Activated CD8-positive, alpha-beta T cell treated with anti-CD3 and anti-CD28 coated beads for 36 hours (primary cell): Measurements from ENCODE around the gene ARMC6. TPM values are rescaled to one million over a fixed set of nuclear protein-coding genes. Genes with fewer than 3 reads are reported as not detected.

Experiments
- ATAC-seq: fragments of 200-7000 bp; cut with Tn5 transposase; one replicate; pipeline ENCODE4 v1.10.0; 2021; ENCODE audit warnings: mild to moderate bottlenecking, moderate library complexity
- CTCF ChIA-PET: fragments of 350-600 bp; sonication (Branson Sonifier 250); formaldehyde crosslinking; loops from one replicate; lab custom pipeline; 2021; ENCODE audit warnings: antibody characterized with exemption; lab: Charles Lee
- POLR2A ChIA-PET: fragments of 350-600 bp; sonication (Branson Sonifier 250); formaldehyde crosslinking; loops from one replicate; lab custom pipeline; 2021; ENCODE audit warnings: antibody characterized with exemption; lab: Charles Lee
- DNase-seq: peaks from one replicate; pipeline ENCODE4 v3.0.0-alpha.2; 2020
- H3K27ac Mint-ChIP-seq: one replicate; pipeline ENCODE4 v1.8.0; 2021; ENCODE audit warnings: mild to moderate bottlenecking, mixed read lengths
- H3K27me3 Mint-ChIP-seq: one replicate; pipeline ENCODE4 v1.8.0; 2021; ENCODE audit warnings: mixed read lengths
- H3K36me3 Mint-ChIP-seq: one replicate; pipeline ENCODE4 v1.8.0; 2021; ENCODE audit warnings: low read depth, mixed read lengths
- H3K4me1 Mint-ChIP-seq: one replicate; pipeline ENCODE4 v1.8.0; 2021; ENCODE audit warnings: low read depth, mixed read lengths
- H3K4me3 Mint-ChIP-seq: one replicate; pipeline ENCODE4 v1.8.0; 2021; ENCODE audit warnings: mild to moderate bottlenecking, moderate library complexity, mixed read lengths
- H3K9me3 Mint-ChIP-seq: one replicate; pipeline ENCODE4 v1.8.0; 2021; ENCODE audit warnings: mixed read lengths
- CTCF ChIP-seq: fragments of 200-600 bp; IDR thresholded peaks from one replicate; pipeline ENCODE4 v1.8.0; 2022; ENCODE audit warnings: antibody characterized with exemption, mild to moderate bottlenecking
- intact Hi-C: fragments of 100-400 bp; cut with micrococcal nuclease; formaldehyde crosslinking; loops from one replicate; pipeline ENCODE4 v1.10.0; 2022
- total RNA-seq, 2 experiments: library from RNA; stranded (reverse); gene quantifications; one replicate each; pipeline ENCODE4 v1.2.3, GENCODE V29; 2021

ARMC6 gene
- total RNA-seq, 2 experiments from 2014 or later: 34.2 to 42.8 TPM

- H3K4me1 Mint-ChIP-seq: peaks cover 27% of the 10 kb centered on the region
- ChIA-PET CTCF (interaction anchor here (1.0 to 1.7 kb wide), 5 partner anchors 54 to 112 kb away, joined by 3 to 8 read pairs (median 5); no protein-coding TSS in a partner anchor), POLR2A (interaction anchor here (0.8 to 2.1 kb wide), 3 partner anchors 12 to 48 kb away, joined by 3 to 5 read pairs (median 4); no protein-coding TSS in a partner anchor)
- H3K36me3 Mint-ChIP-seq: peaks cover 6% of the 10 kb centered on the region
- DNase-seq (peak; percentile 52), ATAC-seq (no peak)
- no peaks in the 10 kb centered on the region for H3K9me3 Mint-ChIP-seq
- no peaks in the 10 kb centered on the region for H3K27me3 Mint-ChIP-seq
- intact Hi-C loops: no loop called here
- H3K4me3 Mint-ChIP-seq: peak overlapping the region; percentile 86
- TF ChIP-seq CTCF: no peak
- H3K27ac Mint-ChIP-seq: peak overlapping the region; percentile 87
Observed at GRCh38 chr19:19062454-19063182, 29.2 kb downstream of the ARMC6 start.

DNA sequence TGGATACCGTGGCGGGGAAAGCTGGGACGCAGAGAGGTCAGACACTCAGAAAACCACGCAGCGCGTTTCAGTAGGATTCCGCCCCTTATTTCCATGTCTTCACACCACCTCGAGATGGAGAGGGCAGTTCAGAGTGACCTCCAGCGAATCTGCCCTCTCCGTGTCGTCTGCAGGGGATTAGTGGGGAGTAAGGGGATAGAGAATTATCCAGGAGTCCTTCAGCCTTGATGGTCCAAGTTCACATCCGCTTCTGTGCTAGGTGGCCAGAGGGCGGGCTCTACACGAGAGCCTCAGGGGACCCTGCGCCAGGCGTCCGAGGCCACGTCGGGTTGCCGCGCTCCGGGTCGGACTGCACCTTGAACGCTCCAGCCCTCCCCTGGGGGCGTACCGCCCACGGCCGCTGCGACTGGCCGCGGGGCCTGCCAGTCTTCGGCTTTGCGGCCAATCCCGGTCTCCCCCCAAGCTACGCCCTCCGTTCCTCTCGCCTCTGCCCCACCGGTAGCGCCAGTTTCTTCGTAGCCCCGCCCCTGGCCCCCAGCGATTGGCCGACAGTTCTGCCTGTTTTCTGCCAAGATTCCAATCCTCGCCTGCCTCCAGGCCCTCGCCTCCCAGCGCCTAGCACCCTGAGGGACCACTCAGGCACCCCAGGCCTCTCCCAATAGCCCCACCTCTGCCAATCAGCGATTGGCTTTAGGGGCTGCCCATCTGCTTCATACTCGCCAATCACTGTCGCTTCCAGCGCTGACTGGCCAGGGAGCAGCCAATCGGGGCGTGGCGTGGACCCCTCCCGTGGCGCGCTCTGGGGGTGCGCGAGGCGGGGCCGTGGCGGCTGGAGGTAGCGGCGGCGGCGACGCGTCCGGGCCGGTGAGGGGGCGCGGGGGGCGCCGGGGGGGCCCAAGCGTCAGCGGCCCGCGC, 30.0 kb downstream of the ARMC6 start, which contains the start of gene SLC25A42:
Gene SLC25A42, plus strand, starts transcription at position 812 of the 915 bp plus-strand sequence. CDS start 32,131 bp downstream, outside the sequence.
- no peak for TF ChIP-seq CTCF
- H3K27me3 Mint-ChIP-seq: no peaks in the 10 kb centered on the region
- peak within 1 kb of the TSS; percentile 86 for H3K4me3 Mint-ChIP-seq
- CTCF ChIA-PET: interaction anchor here (1.0 to 1.7 kb wide), 5 partner anchors 53 to 111 kb away, joined by 3 to 8 read pairs (median 5); no protein-coding TSS in a partner anchor
- peak; percentile 93 for ATAC-seq
- no peaks in the 10 kb centered on the region for H3K9me3 Mint-ChIP-seq
- intact Hi-C loops: no loop called here
- no peaks in the 10 kb centered on the region for H3K36me3 Mint-ChIP-seq
- POLR2A ChIA-PET: interaction anchor here (0.8 to 2.1 kb wide), 3 partner anchors 11 to 47 kb away, joined by 3 to 5 read pairs (median 4); no protein-coding TSS in a partner anchor
- peaks cover 29% of the 10 kb centered on the region for H3K4me1 Mint-ChIP-seq
- peak within 1 kb of the TSS; percentile 87 for H3K27ac Mint-ChIP-seq
- DNase-seq: peak; percentile 99

DNA sequence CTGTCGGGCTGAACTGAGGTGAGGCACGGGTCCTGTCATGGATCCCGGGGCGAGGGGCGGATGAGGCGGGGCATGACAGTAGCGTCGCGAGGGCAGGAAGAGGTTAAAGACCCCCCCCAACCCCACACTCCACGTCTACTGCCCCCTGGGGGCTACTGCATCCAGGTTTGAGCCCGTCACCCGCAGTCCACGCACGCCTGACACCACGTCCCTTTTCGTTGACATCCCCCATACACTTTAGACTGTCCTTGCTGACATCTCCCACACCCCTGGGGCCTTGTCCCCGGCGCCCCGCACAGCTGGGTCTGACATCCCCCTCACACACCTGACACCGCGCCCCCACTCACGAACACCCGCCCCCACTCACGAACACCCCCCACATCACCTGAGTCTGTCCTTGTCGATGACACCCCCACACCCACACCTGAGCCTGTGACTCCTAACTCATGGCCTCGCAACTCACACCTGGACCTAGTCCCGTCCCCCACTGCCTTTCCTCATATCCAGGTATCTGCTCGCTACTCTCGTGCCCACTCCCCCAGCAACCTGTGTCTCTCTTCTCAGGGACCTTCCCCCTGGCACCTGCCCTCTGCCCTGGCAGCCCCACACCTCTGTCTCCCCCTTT, 30.8 kb downstream of the ARMC6 start:
- no peaks in the 10 kb centered on the region for H3K36me3 Mint-ChIP-seq
- peaks cover 33% of the 10 kb centered on the region for H3K4me1 Mint-ChIP-seq
- ATAC-seq (no peak), DNase-seq (peak; percentile 24)
- ChIA-PET CTCF (interaction anchor here (1.0 to 1.7 kb wide), 4 partner anchors 10 to 111 kb away, joined by 4 to 8 read pairs (median 6); no protein-coding TSS in a partner anchor), POLR2A (interaction anchor here (0.8 to 2.1 kb wide), 2 partner anchors 47 to 97 kb away, joined by 3 to 5 read pairs; no protein-coding TSS in a partner anchor)
- peak overlapping the region; percentile 84 for H3K27ac Mint-ChIP-seq
- TF ChIP-seq CTCF: no peak
- no peaks in the 10 kb centered on the region for H3K9me3 Mint-ChIP-seq
- no peaks in the 10 kb centered on the region for H3K27me3 Mint-ChIP-seq
- H3K4me3 Mint-ChIP-seq: peak overlapping the region; percentile 86
- intact Hi-C loops: no loop called here

DNA sequence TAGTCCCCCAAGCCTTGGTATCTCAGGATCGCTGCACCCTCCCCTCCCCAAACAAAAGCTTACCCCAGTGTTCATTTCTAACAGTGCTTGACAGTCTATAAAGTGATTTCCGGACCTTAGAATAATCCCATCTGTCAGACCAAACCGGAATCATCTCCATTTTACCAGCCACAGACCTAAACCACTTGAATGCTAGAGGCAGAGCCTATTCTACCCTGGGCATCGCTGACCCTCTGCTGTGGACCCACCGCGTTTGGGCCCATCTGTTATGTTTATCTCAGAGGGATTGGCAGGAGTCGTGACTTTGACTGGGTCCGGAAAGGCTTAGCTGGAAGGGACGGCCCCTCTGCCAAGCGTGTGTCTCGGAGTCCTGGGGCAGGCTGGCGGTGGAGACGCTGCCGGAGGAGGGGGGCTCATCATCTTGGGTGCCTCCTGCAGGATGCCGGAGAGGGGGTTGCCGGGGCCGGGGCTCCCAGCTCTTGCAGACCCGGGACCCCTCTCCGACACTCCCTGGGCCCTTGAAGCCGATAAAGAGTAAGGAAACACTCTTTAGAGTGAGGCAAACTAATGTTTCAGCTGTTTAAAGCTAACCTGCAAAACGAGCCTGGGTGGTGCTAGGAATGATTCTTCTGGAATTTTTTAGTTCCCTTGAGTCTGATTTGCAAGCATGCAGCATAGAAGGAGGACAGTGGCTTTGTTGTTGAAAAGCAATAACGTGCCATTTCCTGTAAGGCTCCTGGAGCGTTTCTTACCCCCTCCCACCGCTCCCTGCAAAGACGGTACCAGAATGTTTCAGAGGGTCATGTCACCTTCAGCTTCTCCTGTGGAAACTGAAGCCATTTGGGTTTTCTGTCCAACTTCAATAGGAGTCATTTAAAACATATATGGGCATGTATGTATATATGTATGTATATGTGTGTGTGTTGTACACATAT, 31.7 kb downstream of the ARMC6 start:
- intact Hi-C loops: no loop called here
- POLR2A ChIA-PET: interaction anchor here (0.7 to 1.0 kb wide), 3 partner anchors 10 to 96 kb away, joined by 3 to 4 read pairs (median 3); no protein-coding TSS in a partner anchor

More for the DNA sequence above, 31.7 kb downstream of the ARMC6 start:
- Mint-ChIP-seq H3K27ac (peak overlapping the region; percentile 84), H3K4me1 (peaks cover 37% of the 10 kb centered on the region), H3K4me3 (peak overlapping the region; percentile 86), H3K9me3 (no peaks in the 10 kb centered on the region), H3K27me3 (no peaks in the 10 kb centered on the region), H3K36me3 (no peaks in the 10 kb centered on the region)
- TF ChIP-seq CTCF: no peak
- CTCF ChIA-PET: interaction anchor here (1.2 to 1.7 kb wide), 2 partner anchors 11 to 23 kb away, joined by 4 to 8 read pairs; no protein-coding TSS in a partner anchor
- DNase-seq (peak; percentile 63), ATAC-seq (no peak)
